GF-D8 (cell line): ENCODE measurements around the gene CHD9.

Experiments used
- DNase-seq: peaks from one replicate; lab custom pipeline; 2025; lab: John Stamatoyannopoulos, UW

CHD9 gene

GRCh38 chr16:53372992-53373871 is 318.4 kb downstream of the CHD9 start:
- DNase-seq, result no peak

GRCh38 chr16:53374800-53375199 is 320.0 kb downstream of the CHD9 start:
- DNase-seq, result no peak

- DNase-seq, result no peak
Observed at GRCh38 chr16:53378138-53378537, 323.3 kb downstream of the CHD9 start.
